HFF-Myc (cell line): Measurements from ENCODE around the gene SINHCAF.
"Not testable (repeated sequence)": the region's sequence is repeated elsewhere in the genome, so short reads cannot be mapped to it uniquely, and the experiment has no call there.

Source experiments
- DNase-seq: peaks from one replicate; pipeline ENCODE4 v3.0.0-alpha.2; 2011; ENCODE audit warnings: low read depth; ENCODE audit errors: extremely low read depth
- H3K4me3 ChIP-seq: replicated peaks from 2 replicates; pipeline ENCODE4 v1.5.1; 2011; ENCODE audit warnings: low read depth, mild to moderate bottlenecking, control low read depth, low read length
- TF ChIP-seq, protein P1 (sequence below): IDR thresholded peaks from 2 replicates; pipeline ENCODE4 v1.5.1; 2012; ENCODE audit warnings: mild to moderate bottlenecking, low read depth, low read length, control low read depth; ENCODE audit errors: missing control alignments

The SINHCAF gene, protein sequence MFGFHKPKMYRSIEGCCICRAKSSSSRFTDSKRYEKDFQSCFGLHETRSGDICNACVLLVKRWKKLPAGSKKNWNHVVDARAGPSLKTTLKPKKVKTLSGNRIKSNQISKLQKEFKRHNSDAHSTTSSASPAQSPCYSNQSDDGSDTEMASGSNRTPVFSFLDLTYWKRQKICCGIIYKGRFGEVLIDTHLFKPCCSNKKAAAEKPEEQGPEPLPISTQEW

DNA sequence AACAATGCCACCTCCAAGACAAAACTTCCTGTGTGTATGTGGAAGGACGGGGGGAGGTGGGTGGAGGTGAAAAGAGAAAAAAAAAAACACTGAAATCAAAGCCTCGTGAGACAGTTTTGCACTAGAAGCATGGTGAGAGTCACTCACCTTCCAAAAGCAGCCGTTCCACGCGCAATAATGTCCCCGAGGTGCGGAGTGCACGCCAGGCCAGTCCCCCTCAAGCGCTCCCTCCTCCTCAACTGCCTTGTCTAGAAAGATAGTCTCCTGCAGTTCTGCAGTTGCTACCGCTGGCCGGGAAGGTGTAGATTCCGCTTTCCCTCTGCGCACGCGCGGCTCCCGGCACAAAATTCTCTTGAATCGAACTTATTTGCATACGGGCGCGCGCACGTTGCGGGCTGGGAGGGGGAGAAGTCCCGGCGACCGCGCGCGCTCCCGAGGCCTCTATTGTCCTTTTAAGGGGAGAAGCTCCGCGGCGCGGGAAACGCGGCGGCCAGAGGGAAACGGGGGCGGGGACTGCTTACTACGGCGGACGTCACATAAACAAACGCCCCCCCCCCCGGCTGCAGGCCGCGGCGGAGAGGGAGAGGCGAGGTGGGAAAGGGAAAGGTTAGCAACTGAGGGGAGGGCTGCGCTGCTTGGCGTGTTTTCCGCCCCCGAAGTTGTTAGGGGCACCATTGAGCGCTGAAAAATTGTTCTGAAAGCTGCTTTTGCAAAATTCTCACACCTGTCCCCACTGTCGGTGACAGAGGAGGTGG is at the start of gene SINHCAF:
Gene SINHCAF, minus strand, starts transcription at position 274 of the 755 bp plus-strand sequence. CDS start 27,946 bp downstream, outside the sequence.
- TF ChIP-seq, protein P1, sequence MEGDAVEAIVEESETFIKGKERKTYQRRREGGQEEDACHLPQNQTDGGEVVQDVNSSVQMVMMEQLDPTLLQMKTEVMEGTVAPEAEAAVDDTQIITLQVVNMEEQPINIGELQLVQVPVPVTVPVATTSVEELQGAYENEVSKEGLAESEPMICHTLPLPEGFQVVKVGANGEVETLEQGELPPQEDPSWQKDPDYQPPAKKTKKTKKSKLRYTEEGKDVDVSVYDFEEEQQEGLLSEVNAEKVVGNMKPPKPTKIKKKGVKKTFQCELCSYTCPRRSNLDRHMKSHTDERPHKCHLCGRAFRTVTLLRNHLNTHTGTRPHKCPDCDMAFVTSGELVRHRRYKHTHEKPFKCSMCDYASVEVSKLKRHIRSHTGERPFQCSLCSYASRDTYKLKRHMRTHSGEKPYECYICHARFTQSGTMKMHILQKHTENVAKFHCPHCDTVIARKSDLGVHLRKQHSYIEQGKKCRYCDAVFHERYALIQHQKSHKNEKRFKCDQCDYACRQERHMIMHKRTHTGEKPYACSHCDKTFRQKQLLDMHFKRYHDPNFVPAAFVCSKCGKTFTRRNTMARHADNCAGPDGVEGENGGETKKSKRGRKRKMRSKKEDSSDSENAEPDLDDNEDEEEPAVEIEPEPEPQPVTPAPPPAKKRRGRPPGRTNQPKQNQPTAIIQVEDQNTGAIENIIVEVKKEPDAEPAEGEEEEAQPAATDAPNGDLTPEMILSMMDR: no peak
- H3K4me3 ChIP-seq: peak within 1 kb of the TSS; percentile 87
- DNase-seq: peak; percentile 93

DNA sequence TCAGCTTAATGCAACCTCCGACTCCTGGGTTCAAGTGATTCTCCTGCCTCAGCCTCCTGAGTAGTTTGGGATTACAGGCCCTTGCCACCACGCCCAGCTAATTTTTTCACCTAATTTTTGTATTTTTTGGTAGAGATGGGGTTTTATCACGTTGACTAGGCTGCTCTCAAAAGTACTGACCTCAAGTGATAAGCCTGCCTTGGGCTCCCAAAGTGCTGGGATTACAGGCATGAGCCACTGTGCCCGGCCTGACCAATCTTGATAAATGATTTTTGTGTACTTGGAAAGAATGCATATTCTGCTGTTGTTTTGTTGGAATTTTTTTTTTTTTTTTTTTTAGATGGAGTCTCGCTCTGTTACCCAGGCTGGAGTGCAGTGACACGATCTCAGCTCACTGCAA is 49.5 kb upstream of the SINHCAF start:
- H3K4me3 ChIP-seq, DNase-seq: not testable (repeated sequence)

DNA sequence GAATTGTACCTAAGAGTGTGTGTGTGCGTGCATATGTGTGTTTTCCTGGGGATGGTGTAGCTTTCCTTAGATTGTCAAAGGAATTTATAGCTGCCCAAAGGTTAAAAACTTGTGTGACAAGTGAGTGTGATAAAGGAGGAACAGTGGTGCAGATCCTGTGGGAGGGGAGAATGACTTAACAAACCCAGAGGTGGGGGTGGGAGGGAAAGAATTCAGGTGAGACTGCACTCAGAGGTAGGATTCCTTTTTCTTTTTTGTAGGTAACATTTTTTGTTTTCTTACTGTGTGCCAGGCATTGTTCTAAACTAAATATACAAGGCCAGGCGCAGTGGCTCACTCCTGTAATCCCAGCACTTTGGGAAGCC is 45.3 kb upstream of the SINHCAF start:
- no peak overlapping the region for H3K4me3 ChIP-seq
- DNase-seq: no peak
- TF ChIP-seq, protein P1: no peak

DNA sequence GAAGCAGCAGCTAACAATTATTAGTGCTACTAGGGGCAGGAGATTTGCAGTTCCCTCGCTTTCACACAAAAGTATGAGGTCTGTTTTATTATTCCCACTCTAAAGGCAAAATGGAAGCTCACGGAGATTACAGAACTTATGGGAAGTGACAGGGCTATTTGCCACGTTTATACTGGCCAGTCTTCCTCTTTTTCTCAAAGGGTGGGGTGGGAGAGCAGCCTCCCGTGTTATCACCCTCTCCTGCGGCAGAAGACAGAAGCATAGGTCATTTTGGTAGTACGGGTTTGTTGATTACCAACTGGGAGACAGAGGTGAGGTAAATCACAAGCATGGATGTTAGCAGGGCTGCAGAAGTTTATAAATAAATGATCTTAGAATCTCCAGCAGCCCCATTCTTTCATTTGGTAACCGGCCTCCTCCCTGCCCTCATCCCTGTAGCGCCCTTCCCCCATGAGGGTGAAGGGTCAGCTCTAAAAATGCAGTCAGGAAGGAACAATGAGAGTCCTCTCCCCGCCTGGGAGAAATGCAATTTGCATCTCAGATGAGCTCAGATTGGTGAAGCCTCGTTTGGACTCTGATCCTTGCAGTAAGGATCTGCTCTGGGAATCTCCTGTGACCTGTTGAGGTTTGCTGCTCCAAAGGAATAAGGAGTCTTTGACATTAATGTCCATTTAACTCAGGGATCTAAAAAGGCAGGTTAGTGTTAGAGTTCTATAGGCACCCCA is 44.7 kb upstream of the SINHCAF start:
- TF ChIP-seq, protein P1: no peak
- no peak for DNase-seq
- H3K4me3 ChIP-seq: peak overlapping the region; percentile 9; the same call in 1 of the 2 replicates

DNA sequence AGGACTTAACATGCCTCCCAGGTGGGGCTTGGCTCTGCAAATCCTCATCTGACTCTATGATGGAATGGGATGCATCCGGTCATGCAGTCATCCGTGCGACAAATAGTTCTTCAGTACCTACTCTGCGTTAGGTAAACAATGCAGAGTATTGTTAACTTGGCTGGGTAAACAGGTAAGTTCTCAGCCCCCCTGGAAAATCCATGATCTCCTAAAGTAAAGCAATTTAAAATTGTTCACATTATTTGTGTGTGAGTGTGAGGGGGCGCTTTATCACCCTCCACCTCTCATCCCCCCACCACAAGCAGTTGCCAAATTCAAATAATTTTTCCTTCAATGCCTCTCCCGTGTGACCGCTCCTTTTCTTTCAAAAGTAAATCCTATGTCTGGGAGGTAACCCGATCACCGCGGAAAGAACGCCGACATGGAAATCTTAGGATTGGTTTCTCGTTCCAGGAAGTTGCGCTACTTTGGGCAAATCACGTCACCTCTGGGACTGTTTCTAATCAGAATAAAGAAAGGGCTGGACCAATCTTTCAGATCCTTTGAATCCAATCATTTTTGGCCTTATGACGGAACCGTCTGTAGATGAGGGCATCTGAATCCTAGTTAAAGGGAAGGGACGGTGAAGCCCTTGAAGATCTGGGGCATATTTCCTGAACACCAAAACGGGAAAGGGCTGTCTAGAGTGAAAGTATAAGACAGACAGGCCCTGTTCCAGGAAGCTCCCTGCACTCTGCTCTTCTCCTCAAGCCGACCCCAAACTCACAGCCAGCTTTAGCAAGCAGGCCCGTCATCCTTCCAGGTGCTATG is 44.0 kb upstream of the SINHCAF start:
- H3K4me3 ChIP-seq: peak overlapping the region; percentile 9; the same call in 1 of the 2 replicates
- peak; percentile 58 for DNase-seq
- TF ChIP-seq, protein P1: no peak

DNA sequence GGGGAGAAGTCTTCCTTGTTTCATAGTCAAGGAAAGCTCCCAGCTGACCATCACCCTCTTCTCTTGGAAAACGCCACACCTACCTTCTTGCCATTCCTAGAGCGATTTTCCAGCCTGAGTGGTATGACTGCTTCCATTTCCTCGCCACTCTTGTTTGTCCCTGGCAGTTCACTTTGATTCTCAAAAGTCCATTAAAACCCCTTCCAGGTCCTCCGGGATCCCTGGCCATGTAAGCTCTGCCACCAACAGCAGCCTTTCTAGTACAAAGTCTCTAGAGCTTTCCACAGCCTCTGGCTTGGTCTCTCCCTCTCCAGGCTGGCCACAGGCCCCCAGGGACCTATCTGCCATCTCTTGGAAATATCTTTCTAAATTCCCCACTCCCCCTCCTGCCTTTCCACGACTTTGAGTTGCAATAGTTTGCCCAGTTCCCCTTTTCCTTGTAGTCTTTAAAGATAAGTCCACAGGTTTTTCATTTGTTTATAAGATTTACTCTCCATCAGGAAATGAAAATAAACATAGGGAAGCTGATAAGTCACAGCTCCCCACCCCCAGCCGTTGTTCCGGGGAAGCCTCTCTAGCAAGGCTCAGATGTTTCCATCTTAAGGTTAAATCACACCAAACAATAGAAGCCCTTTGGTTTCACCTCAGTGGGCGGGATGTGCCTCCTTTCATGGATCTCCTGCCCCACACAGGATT is 42.9 kb upstream of the SINHCAF start:
- H3K4me3 ChIP-seq: no peak overlapping the region
- DNase-seq: no peak
- TF ChIP-seq, protein P1: no peak
